HG03103 (cell line): ENCODE results near the gene GIT1.

Source experiments
- ATAC-seq: cut with Tn5 transposase; IDR thresholded peaks from one replicate; pipeline ENCODE4 v1.9.1; 2021; ENCODE audit warnings: low read depth; ENCODE audit not compliant: unreplicated experiment

GIT1 gene

DNA sequence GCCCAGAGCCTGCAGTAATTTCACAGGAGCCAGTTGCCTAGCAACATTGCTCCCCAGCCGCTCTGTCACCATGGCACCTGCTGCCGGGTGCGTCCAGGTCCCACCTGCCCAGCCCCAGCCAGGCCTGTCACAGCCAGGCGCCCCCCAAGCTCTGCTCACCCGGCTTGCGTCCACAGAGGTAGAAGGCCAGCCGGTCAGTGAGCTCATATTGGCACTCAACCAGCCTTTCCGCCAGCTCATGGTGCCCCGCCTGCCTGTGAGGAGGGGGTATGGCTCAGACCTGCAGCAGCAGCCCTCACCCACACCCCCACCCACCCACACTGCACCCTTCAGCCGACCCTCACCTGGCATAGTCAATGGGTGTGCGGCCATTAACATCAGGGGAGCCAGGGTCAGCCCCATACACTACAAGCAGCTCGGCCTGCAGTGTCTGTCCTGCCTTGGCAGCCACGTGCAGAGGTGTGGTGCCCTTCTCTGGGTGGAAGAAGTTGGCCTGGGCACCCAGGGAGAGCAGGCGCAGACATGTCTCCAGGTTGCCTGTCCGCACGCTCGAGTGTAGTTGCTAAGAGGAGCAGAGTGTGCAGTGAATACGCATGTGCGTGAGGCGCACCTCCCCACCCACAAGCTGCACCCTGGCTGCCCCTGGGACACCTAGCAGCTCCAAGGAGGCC lies 7.7 kb downstream of the GIT1 start:
- ATAC-seq = no peak

GRCh38 chr17:29579866-29580771 lies 9.3 kb downstream of the GIT1 start:
- no peak for ATAC-seq

GRCh38 chr17:29578626-29579485 lies 10.6 kb downstream of the GIT1 start:
- no peak for ATAC-seq

GRCh38 chr17:29577385-29578211 lies 11.8 kb downstream of the GIT1 start:
- ATAC-seq = no peak

- no peak for ATAC-seq
Observed at GRCh38 chr17:29577001-29577370, 12.5 kb downstream of the GIT1 start.

GRCh38 chr17:29576214-29577000 lies 13.0 kb downstream of the GIT1 start:
- no peak for ATAC-seq

GRCh38 chr17:29575511-29576213 lies 13.8 kb downstream of the GIT1 start:
- ATAC-seq = no peak

DNA sequence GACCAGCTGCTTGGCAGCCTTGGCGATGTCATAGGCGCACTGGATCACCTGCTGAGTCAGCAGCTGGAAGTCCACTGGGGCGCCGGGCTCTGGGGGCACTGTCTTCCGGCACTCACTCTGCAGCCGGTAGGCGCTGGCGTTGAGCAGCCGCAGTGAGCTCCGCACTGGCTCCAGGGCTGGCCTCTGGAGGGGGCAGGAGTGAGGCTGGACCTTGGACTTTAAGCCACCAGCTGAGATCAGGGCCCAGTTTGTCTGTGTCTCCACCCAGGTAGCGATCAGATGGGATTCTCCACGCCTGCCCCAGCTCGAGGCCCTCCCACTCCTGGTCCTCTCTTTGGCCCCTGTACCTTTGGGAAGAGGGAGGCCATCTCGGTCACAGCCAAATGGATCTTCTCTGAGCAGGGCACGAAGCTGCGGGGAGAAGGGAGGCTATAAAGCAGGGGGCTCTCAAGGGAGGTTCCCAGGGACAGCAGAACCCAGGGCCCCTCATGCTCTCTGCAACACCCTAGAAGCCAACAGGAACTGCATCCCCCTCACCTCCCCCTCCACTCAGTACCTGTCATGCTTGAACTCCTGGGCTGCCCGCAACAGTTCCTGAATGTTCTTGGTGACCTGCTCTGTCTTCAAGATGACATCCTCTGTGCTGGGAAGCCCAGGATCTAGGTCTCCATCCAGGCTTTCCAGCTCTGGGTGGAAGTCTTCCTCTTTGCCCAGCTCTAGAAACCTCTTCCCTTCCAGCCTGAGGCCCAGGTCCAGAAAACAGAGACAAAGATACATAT lies 14.5 kb downstream of the GIT1 start:
- ATAC-seq = no peak

DNA sequence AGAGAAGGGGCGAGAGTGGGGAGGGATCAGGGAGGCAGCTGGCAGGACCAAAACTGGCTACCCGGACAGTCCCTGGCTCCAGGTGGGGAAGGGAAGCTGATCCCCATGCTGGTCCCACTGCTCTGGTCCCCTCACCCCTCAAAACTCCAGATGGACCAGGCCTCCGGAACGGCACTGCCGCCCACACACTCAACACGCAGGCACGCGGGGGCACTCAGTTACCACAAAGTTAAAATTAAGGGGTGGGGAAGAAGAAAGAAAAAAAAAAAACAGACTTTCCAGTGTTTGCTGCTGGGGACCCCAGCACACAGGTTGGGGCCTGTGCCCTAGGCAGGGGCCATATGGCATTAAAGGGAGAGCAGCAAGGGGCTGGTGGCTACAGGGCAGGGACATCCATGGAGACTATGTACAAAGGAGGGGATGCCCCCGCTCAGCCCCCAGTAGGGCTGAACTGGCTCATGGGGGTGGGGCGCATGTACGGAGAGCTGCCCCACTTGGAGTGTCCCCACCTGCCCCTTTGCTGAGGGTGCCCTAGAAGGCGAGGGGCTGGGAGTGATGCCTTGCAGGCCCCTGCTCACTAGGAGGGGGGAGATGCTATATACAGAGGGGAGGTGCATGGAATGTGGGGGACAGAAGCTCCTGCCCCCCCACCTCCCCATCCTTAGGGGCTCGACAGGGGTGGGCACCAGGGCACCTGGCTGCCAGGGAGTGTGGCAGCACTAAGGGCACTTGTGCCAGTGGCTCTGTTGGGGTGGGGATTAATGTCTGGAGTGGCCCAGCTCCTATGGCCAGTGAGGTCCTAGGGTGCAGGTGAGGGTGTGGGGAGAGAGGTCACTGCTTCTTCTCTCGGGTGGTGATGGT lies 15.3 kb downstream of the GIT1 start:
- no peak for ATAC-seq

DNA sequence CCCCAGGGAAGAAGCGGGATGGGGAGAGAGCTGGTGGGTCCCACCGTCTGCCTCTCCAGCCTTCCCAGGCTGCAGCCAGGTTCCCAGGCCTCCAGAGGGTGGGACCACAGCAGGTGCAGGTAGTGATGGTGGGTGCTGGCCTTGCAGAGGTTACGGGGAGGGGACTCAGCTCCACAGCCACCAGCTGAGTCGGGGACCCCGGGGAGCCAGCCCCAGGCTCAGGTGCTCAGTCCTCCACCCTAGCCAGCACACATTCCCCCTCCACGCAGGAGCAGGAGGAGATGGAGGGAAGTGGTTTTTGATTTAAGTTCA lies 15.9 kb downstream of the GIT1 start:
- no peak for ATAC-seq

- ATAC-seq = no peak
Observed at GRCh38 chr17:29572691-29573557, 16.5 kb downstream of the GIT1 start.

DNA sequence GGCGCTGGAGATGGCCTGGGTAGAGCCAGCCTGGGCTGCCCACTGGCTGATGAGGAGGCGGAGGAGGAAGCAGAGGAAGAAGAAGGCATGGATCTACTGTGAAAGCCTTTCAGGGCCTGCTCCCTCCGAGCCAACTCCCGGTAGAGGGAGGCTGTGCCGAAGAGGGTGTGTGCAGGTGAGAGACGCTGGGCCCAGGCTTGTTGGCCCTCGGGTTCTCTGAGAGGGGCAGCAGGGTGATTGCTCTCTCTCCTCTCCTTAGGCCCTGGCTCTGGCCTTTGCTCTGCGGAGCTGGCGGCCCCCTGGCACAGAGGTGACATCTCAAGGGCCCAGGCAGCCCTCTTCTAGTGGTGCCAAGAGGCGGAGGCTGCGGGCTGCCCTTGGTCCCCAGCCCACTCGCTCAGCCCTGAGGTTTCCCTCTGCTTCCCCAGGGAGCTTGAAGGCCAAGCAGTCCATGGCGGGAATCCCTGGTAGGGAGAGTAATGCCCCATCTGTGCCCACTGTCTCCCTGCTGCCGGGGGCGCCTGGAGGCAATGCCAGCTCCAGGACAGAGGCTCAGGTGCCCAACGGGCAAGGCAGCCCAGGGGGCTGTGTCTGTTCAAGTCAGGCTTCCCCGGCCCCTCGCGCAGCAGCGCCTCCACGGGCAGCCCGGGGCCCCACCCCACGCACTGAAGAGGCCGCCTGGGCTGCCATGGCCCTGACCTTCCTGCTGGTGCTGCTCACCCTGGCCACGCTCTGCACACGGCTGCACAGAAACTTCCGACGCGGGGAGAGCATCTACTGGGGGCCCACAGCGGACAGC lies 17.4 kb downstream of the GIT1 start:
- no peak for ATAC-seq

DNA sequence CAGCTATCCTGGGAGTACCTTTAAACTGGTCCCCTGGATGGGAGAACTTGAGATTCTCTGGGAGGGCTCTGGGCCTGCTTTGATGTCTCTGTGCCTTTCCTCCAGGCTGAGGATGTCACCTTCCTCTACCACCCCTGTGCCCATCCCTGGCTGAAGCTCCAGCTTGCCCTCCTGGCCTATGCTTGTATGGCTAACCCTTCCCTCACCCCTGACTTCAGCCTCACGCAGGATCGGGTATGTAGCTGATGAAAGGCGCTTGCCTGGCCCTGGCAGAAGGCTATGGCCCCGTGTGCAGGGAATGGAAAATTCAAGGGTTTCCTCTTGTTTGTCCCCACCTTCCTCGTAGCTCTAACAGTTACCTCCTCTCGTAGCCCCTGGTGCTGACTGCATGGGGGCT lies 18.0 kb downstream of the GIT1 start:
- no peak for ATAC-seq

DNA sequence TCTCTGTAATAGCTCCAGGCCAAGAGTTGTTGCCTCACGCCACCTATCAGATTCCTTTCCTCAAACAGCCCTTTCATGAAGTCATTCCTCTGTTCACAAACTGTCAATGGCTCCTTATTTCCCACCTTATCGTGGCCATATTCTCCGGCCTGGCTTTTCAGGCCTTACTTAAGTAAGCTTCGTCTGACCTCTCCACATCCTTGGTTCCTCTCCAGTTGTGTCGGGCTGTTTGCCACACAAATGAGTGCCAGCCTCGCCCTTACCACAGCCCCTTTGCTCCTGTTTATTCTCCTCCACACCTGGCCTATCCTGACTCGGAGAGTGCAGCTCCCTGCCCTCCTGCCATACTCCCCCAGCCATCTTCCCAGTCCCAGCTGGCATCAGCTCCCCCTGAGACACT lies 18.9 kb downstream of the GIT1 start:
- ATAC-seq = no peak

GRCh38 chr17:29569245-29569950 lies 20.1 kb downstream of the GIT1 start:
- no peak for ATAC-seq
